Stimulated activated CD4-positive, alpha-beta T cell treated with anti-CD3 and anti-CD28 coated beads, Interleukin-1b, Interleukin-23, amount 100 ng/mL, for 24 hours (primary cell): ENCODE measurements around the gene ME1.
"Not testable (repeated sequence)": the region's sequence is repeated elsewhere in the genome, so short reads cannot be mapped to it uniquely, and the experiment has no call there.

ENCODE experiments used
- DNase-seq, 4 experiments: peaks; one replicate each; pipeline ENCODE4 v3.0.0-alpha.2; 2020; ENCODE audit warnings: low read depth in 4 of 4, low spot score in 1 of 4

Gene ME1

DNA sequence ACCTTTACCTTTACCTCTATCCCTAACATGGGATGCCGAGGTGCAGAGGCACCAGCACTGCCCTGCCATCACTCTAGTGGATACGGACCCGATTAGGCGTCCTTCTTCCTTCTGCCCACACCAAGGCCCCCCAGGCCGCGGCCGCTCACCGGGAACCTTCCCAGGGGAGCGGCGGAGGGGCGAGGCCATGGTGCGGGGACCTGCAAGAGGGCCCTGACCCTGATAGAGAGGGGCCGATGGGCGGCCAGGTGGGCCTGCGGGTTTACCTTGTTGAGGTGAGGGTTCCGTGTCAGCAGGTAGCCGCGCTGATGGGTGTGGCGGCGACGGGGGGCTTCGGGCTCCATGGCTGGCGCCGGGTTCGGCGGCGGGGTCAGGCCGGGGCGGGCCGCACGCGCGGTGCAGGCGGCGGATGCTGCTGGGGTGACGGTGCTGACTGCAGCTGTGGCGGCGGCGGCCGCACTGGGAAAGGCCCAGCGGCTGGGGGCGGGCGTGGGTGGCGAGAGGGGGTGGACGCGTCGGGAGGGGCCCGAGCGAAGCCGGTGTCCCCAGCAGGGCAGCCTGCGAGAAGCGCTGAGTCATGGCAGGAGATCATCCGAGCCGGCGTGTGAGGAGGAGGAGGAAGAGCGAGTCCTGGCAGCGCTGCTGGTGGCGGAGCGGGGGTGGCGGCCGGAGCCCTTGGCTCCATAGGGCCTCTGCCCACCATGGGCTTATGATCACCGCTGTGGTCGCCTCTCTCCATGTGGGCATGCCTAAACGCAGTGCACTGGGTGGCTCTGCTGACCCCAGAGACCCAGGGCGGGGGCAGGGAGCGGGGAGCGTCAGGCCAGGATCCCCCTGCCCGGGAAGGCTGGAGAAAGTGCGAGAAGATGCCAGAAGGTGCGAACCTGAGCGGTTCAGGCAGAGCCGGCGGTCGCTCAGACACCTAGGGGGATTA, at the start of gene ME1:
TSS of gene ME1 (minus strand) at position 441 of the 934 bp plus-strand sequence. CDS start at position 344, 97 bp downstream.
- peak in 1 of 4 experiments; percentile 7 for DNase-seq

DNA sequence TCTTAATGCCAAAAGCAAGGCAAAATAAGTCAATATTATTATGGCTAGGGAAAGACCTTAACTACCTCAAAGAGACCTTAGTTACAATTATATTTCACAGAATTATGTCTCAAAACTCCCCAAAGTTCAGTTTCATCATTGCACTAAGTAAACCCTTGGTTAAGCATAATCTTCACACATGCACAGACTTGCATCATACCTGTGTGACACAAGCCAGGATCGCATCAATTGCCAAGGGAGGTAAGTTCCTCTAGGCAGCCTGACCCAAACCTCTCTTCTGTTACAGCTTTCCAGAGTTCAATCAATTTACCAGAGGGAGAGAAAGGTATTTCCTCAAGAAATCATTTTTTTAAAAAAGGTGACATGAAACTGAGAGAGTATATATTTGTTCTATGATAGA, 49.6 kb upstream of the ME1 start:
- no peak for DNase-seq

DNA sequence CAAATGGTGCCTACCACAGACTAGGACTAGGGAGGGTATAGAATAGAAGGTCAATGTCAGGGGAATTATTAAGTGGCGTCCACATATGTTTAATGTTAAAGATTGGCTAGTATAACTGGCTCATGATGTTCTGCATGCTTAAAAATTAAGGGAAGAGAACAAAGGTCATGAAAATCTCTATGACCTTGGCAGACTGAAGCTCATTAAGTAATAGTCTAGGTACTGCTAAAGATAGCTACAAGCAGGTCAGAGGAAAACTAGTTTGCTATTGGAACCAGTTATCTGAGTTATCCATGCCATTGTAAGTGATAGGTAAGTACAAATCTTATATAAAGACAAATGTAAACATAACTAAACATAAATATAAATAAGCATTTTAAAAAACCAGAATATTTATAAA, 48.5 kb upstream of the ME1 start:
- DNase-seq, result no peak

DNA sequence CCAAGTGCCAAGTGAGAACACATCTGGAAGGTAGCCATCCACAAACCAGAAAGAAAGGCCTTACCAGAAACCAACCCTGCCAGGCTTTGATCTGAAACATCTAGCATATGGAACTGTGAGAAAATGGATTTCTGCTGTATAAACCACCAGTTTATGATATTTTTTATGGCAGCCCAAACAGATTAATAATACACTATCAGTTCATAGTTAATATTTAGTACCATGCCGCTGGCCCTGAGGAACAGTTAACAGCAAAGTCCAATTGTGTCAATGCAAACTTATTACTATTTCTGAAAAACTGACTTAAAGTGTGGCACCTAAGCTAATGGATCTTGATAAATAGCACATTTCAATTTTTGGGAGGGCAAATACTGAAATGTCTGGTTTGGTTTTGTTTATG, 46.1 kb upstream of the ME1 start:
- DNase-seq, result no peak

DNA sequence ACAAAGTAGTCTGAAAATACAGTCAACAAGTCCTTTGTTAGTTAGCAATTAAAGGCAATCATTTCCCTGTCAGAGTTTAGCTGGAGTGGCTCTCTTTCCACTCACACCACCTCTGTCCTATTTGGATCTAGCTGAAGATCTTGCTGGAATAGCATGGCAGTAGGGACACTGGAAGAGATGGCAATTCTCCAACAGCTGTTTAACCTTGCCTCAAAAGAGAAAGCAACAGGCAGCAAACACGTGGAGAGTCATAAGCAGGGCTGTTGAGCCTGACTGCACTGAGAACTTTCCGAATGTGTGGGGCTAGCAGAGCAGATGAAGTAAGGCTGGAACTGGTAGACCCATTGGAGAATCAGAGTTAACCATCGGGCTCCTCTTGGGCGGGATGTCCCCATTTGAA, 43.5 kb upstream of the ME1 start:
- no peak for DNase-seq

DNA sequence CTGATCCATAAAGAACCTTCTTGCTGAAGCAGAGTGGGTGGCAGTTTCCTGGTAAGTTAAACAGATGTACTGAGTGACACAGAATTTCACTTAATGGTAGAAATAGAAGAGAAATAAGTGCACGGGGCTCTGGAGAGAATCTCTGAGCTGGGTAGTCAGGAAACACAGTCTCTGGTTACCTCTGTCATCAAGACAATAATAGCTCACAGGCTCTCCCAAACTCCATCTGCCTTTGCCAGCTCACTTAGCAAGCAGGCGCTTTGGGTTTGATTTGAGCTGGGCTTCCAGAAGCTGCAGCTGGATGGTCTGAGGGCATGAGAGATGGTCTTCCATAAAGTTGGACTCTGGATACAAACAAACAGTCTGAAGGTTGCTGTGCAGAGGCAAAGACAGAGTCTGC, 41.9 kb upstream of the ME1 start:
- no peak for DNase-seq

DNA sequence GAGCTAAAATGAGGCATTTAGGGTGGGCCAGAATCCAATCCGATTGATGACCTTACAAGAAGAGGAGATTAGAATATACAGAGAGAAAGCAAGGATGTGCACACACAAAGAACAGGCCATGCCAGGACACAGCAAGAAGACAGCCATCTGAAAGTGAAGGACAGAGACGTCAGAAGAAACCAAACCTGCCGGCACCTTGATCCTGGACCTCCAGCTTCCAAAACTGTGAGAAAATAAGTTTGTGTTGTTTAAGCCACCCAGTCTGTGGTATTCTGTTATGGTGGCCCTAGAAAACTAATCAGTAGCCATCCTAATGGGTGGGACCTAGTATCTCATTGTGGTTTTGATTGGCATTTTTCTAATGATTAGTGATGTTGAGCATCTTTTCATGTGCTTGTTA, 39.7 kb upstream of the ME1 start:
- DNase-seq, result no peak

DNA sequence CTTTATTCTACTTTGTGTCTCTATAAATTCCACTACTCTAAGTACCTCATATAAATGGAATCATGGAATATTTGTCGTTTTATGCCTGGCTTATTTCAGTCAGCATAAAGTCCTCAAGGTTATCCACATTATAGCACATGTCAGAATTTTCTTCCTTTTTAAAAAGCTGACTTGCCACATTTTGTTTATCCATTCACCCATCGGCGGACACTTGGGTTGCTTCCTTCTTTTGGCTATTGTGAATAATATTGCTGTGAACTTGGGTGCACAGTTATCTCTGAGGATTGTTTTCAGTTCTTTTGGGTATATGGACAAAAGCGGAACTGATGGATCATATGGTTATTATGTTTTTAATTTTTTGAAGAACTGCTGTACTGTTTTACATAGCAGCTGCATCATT, 39.1 kb upstream of the ME1 start:
- DNase-seq, result no peak

DNA sequence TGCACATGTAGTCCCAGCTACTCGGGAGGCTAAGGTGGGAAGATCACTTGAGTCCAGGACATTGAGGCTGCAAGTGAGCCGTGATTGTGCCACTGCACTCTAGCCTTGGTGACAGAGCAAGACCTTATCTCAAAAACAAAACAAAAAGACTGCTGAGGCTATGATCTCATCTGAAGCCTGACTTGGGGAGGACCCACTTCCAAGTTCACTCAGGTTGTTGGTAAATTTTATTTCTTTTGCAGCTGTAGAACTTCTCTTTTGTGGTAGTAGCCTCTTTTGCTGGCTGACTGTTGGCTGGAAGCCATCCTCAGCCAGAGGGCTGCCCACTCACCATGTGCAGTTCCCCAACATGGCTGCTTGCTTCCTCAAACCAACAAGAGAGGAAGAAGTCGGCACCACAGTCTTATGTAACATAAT, 36.8 kb upstream of the ME1 start:
- DNase-seq, result no peak

DNA sequence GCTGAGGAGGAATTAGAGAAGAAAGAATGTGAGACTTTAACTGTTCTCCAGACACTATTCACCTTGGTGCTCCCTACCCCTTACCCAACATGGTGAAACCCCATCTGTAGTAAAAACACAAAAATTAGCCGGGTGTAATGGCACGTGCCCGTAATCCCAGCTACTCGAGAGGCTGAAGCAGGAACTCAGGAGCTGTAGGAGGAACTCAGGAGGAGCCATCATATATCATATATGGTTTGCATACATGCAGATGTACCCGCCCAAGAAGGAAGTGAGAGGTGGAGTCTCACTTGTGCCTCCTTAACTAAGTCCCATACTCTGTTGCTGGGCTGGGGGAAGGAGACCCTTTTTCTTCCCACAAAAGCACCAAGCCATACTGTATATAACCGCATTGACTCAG, 35.5 kb upstream of the ME1 start:
- no peak for DNase-seq

DNA sequence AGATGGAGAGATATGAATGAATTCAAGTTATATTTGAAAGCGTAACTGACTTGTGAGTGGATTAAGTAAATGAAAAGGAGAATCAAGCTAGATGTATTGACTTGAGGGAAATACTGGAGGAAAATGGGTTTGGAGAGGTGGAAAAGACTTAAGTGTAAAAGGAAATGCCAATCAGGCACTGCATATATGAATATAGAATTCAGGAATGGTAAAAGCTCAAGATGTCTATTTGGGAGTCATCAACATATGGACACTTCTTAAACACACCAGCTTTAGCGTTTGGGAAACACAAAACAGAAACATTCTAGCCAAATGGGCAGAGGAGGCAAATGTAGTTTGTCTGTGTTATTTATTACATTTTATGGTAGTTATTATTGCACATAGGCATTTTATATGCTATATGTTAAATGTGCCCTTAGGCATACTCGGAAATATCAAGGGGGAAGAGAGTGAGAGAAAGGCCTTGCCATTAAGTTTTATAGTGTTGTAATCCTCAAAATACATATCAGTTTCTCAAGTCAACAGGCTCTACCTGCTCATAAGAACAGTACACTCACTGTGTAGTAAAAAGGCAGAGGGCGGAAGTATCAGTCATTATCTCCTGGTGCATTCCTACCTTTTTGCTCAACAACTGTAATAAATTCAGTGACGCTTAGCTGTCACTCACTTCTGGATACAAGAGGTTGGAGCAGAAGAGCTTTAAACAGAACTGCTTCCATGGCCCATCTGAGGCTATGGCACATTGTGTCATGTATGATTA, 33.7 kb upstream of the ME1 start:
- DNase-seq, result no peak

DNA sequence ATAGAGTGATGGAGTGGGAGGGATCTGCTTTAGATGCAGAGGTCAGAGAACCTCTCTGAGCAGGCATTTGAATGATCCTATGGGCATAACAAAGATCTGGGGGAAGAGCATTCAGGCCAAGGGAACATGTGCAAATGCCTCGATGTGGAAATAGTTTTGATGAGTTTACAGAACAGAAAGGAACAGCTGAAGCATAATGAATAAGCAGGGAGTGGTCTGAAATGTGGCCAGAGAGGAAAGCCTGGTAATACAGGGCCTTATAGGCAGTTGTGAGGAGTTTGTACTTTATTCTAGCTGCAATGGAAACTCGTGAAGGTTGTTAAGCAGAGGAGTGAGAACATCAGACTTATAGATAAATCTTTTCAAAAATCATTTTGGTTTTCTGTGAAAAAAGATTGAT, 33.0 kb upstream of the ME1 start:
- DNase-seq, result no peak

DNA sequence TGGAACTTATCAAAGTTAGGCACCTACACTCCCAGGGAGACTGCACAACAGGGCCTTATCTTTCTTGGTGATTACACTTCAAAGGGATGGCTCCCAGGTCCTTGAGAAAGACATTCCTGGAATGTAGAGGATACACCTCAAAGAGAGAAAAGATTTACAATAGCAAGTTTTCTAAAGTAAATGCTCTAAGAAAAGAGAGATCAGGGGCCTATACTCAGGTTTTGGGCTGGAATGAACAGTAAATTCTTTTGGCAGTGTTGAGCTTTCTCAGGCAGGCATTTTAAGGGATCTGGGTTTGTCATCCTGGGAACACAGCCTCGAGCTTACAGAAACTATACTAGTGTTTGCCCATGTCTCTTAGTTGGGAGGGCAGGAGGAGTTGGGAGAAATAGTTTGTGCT, 31.7 kb upstream of the ME1 start:
- no peak for DNase-seq

DNA sequence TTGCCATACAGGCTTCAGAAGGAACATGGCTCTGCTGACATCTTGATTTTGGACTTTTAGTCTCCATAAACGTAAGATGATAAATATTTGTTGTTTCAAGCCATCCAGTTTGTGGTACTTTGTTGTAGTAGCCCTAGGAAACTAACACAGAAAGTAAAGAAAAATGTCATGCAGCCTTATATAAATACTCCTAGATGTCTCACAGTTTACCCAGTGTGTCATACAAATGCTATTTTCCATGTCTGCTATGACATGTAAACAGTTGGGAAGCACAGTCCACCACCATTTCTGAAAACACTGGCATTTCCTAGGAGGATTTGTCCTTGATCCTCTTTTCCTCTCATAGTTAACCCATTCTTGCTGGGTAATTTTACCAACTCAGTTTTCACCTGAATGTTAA, 30.6 kb upstream of the ME1 start:
- no peak for DNase-seq

DNA sequence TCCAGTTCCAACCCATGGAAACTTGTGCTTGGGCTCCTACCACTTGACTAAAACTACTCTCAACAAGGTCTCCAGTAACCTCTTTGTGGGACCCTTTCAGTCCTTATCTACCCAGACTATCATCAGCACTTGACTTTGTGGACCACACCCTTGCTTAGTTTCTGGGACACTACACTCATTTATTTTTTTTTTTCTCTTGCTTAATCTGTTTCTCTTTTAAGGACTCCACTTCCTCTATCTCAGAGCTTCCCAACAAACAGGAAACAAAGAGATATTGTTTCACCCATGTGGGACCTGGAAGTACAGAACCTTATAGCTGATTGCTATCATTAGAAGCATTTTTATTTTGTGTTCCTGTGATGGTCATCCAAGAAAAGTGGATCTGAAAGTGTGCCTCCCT, 28.8 kb upstream of the ME1 start:
- DNase-seq, result no peak

DNA sequence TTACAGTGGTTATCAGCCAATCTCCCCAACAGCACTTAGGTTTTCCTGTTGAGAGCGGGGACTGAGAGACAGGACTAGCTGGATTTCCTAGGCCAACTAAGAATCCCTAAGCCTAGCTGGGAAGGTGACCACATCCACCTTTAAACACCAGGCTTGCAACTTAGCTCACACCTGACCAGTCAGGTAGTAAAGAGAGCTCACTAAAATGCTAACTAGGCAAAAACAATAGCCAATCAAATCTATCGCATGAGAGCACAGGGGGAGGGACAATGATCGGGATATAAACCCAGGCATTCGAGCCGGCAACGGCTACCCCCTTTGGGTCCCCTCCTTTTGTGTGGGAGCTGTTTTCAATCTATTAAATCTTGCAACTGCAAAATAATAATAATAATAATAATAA, 19.2 kb upstream of the ME1 start:
- DNase-seq, result not testable (repeated sequence)

DNA sequence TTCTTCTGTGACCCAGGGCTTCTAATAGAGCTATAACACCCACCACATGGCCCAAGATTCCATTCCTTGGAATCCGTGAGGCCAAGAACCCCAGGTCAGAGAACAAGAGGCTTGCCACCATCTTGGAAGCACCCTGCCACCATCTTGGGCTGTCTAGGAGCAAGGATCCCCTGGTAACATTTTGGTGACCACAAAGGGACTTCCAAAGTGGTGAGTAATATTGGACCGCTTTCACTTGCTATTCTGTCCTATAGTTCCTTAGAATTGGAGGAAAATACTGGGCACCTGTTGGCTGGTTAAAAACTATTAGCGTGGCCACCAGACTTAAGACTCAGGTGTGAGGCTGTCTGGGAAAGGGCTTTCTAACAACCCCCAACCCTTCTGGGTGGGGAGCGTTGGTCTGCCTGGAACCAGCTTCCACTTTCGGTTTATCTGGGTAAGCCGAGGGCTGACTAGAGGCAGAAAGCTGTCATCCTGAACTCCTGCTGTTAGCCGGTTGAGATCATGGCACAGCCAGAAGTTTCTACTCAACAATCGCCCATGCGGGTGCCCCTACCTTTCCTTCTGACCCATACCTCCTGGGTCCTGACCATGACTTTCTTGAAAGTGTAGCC, 13.3 kb upstream of the ME1 start:
- not testable (repeated sequence) for DNase-seq

DNA sequence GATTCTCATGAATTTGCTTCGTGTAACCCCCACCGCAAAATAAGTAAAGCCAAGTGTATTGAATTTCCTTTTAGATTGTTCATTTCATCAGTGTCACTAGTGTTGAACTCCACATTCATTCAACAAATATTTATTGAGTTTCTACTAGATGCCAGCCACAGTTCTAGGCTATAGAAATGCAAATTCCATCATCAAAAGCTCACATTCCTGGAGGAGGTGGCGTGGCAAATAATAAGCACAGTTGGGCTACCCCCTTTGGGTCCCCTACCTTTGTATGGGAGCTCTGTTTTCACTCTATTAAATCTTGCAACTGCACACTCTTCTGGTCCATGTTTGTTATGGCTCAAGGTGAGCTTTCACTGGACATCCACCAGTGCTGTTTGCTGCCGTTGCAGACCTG, 12.7 kb upstream of the ME1 start:
- DNase-seq, result no peak

DNA sequence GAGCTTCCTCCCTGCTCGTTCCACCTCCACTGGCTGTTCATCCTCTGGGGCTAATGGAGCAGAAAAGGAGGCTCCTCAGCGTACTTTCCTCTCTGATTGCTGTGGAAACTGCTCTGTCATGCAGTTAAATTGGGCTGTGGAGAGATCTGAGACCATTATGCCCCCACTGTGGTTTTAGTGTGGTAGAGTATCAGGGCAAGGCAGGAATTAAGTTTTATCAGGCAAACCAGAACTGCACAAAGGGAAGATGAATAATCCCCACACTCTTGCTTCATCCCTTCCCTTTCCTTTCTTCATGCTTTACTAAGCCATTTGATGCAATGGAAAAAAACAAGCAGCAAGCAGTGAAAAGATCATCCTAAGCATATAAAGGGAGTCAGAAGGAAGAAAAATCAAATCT, 11.9 kb upstream of the ME1 start:
- no peak for DNase-seq

DNA sequence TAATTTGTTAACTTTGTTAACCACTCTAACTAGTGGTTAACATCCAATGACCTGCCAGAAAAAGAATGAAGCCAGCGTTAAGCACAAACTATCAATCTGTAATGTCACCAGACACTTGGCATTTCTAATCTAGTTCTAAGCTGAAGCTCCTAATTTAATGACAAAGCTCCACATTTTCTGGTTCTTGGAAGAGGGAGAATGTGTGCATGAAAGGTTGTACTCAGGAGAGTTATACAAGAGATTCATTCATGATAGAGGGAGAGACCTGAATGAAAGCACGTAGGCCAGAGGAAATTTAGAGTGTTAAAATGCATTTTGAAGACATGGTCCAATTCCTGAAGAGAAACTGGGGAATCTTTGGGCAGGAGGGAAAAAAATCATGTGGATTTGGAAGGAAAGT, 8.3 kb upstream of the ME1 start:
- no peak for DNase-seq

DNA sequence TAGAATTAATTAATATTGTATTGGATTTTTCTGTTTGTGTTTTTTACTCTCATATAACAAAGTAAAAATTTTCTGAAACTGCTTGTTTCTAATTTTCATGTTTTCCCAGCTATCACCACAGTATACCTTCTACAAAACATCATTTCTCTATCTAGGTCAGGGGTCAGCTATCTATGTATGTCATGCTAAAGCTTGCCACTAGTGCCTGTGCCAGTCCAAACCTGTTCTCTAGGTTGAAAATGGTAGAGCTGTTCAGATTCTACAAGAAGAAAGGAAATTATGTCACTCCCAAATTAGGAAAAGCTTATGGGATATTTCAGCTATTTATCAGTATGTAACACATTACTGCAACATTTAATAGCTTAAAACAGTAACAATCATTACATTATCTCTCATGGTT, 5.8 kb upstream of the ME1 start:
- DNase-seq, result no peak

DNA sequence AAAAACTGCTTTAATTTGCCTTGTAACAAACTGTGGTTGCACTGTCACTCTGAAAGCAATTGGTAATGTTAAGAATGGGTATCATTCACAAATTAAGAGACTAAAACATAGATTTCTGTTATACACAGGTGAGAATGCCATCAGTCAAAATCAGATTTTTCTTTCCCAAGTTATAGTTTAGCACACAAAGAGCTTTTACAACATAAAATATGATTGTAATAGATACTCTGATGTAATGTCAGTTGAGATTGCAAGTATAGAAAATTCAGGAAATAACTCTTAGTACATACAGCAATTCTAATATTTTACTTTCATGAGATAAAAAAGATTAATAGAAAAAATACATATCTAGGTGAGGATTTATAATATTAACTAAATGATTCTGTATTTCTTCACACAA, 2.3 kb upstream of the ME1 start:
- no peak for DNase-seq
